Spinal cord (tissue), 10 donors: ENCODE data around the gene PAMR1. TPM values are rescaled to one million over a fixed set of nuclear protein-coding genes. Genes with fewer than 3 reads are reported as not detected.
A peak's percentile ranks its signal among the peaks of the same experiment; 100 is the strongest.

Source experiments
- DNase-seq, 6 donors: peaks; one replicate each; pipeline versions ENCODE4 v3.0.0 to v3.0.0-alpha.2; 2013 to 2015; ENCODE audit warnings: low spot score in 6 of 6, low read depth in 4 of 6
- H3K27ac ChIP-seq: one replicate; pipeline ENCODE4 v1.5.1; 2013; ENCODE audit warnings: low read depth, low read length, control low read depth
- H3K27me3 ChIP-seq: one replicate; pipeline ENCODE4 v1.6.1; 2013; ENCODE audit warnings: low read length; ENCODE audit not compliant: control insufficient read depth, insufficient read depth
- H3K36me3 ChIP-seq: one replicate; pipeline ENCODE4 v1.6.1; 2013; ENCODE audit warnings: low read length; ENCODE audit not compliant: control insufficient read depth, insufficient read depth
- H3K4me1 ChIP-seq: one replicate; pipeline ENCODE4 v1.6.1; 2013; ENCODE audit warnings: low read length; ENCODE audit not compliant: control insufficient read depth, insufficient read depth
- H3K4me3 ChIP-seq: one replicate; pipeline ENCODE4 v1.5.1; 2013; ENCODE audit warnings: low read depth, low read length, control low read depth
- H3K9me3 ChIP-seq: one replicate; pipeline ENCODE4 v1.6.1; 2013; ENCODE audit warnings: low read length; ENCODE audit not compliant: control insufficient read depth, insufficient read depth
- WGBS: methylation state at CpG from one replicate; pipeline ENCODE4 v1.1.5; 2013; ENCODE audit warnings: missing lambda C conversion rate; ENCODE audit not compliant: insufficient coverage; 5-methylcytosine and 5-hydroxymethylcytosine counted together
- polyA plus RNA-seq, 2 donors: library from polyadenylated mRNA; unstranded; fragments of 120-200 nt; gene quantifications; one replicate each; pipeline ENCODE4 v1.2.1, GENCODE V29; 2013; ENCODE audit not compliant: insufficient read length in 2 of 2
- total RNA-seq, 2 donors: library from RNA; depleted of rRNA in 1 of 2; stranded (reverse); fragments of 120-200 nt in 1 of 2; fragments of >200 nt in 1 of 2; gene quantifications; one replicate each; pipeline versions ENCODE4 v1.2.3 to v1.2.4, GENCODE V29; 2013 to 2014
- donor health status: healthy.

The PAMR1 gene
- total and polyA plus RNA-seq, 4 donors, result 16.0 to 35.2 (median 20.3) TPM

GRCh38 chr11:35436581-35437250 lies 88.7 kb downstream of the PAMR1 start:
- no peaks in the 10 kb centered on the region for H3K4me1 ChIP-seq
- peaks cover 5% of the 10 kb centered on the region for H3K36me3 ChIP-seq
- H3K9me3 ChIP-seq, result no peaks in the 10 kb centered on the region
- DNase-seq, result peak in 1 of 6 donors; percentile 92
- no peak overlapping the region for H3K4me3 ChIP-seq
- no peaks in the 10 kb centered on the region for H3K27me3 ChIP-seq
- WGBS, result 73% methylated on average over 2 of the region's 2 CpGs
- H3K27ac ChIP-seq, result no peak overlapping the region

- peaks cover 3% of the 10 kb centered on the region for H3K4me1 ChIP-seq
- peaks cover 5% of the 10 kb centered on the region for H3K36me3 ChIP-seq
- H3K27me3 ChIP-seq, result no peaks in the 10 kb centered on the region
- DNase-seq, result no peak
- 88% methylated on average over 2 of the region's 3 CpGs for WGBS
- H3K9me3 ChIP-seq, result no peaks in the 10 kb centered on the region
- no peak overlapping the region for H3K27ac ChIP-seq
- H3K4me3 ChIP-seq, result no peak overlapping the region
These were observed 91.8 kb downstream of the PAMR1 start for GRCh38 chr11:35433588-35433987.

GRCh38 chr11:35432464-35432863 lies 93.0 kb downstream of the PAMR1 start:
- no peak overlapping the region for H3K4me3 ChIP-seq
- peaks cover 5% of the 10 kb centered on the region for H3K36me3 ChIP-seq
- no peak overlapping the region for H3K27ac ChIP-seq
- peaks cover 6% of the 10 kb centered on the region for H3K4me1 ChIP-seq
- H3K9me3 ChIP-seq, result no peaks in the 10 kb centered on the region
- WGBS, result 97% methylated on average over 13 of the region's 14 CpGs
- H3K27me3 ChIP-seq, result no peaks in the 10 kb centered on the region
- no peak for DNase-seq

DNA sequence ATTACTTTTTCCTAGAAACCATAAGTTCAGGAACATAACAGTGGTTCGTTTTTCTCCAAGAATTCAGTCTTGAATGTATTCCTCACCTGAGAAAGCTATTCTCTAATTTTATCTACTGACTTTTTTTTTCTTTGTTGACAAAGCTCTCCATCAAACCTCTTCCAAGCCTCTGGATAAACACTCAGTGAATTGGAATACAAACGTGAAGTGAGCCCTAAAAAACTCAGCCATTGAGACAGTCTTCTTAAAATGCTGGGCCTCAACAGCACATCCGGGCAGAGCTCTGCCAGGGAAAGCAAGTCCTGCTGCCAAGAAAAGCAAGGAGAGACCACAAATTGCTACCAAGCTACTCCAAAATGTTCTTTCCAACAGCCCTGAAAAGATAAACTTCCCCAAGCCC lies 98.3 kb downstream of the PAMR1 start:
- WGBS, result 19% methylated on average over 3 of the region's 3 CpGs
- Histone ChIP-seq H3K9me3 (no peaks in the 10 kb centered on the region), H3K4me3 (no peak overlapping the region), H3K4me1 (peaks cover 6% of the 10 kb centered on the region), H3K27me3 (no peaks in the 10 kb centered on the region), H3K36me3 (no peaks in the 10 kb centered on the region), H3K27ac (peak overlapping the region; percentile 78)
- peak in 3 of 6 donors; percentile 60 to 91 (median 80) for DNase-seq

GRCh38 chr11:35426351-35426750 lies 99.1 kb downstream of the PAMR1 start:
- Histone ChIP-seq H3K36me3 (no peaks in the 10 kb centered on the region), H3K27ac (peak overlapping the region; percentile 78), H3K4me3 (no peak overlapping the region), H3K27me3 (no peaks in the 10 kb centered on the region), H3K9me3 (no peaks in the 10 kb centered on the region), H3K4me1 (peaks cover 6% of the 10 kb centered on the region)
- peak in 2 of 6 donors; percentile 49 to 50 for DNase-seq
- no CpG with 5 or more reads among the region's 1 CpG for WGBS

DNA sequence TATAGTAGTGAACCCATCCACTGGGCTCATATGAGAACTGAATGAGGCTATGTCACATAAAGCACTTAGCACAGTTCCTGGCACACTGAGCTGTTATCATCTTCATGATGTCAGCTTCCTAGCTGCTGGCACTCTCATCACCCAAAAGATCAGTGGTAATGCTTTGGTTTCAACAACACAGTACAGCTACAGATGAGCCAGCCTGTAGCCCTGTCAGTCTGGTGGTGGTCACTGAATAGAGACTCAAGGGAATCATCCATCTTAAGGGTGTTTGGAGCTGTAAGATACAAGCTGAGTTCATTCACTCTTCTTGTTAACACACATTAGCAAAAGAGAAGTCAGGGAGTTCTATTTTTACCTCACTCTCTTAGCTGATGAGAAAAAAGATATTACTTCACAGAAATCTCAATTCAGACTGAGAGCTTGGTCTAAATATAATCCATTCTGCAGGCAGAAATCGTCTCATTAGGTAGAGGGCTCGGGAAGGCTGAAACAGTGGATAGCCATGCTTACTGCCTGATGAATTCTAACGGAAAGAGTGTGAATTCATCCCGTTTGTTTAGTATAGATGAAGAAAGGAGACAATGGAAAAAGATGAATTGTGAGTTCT lies 99.7 kb downstream of the PAMR1 start:
- Histone ChIP-seq H3K36me3 (no peaks in the 10 kb centered on the region), H3K27me3 (no peaks in the 10 kb centered on the region), H3K27ac (peak overlapping the region; percentile 78), H3K4me1 (peaks cover 6% of the 10 kb centered on the region), H3K4me3 (no peak overlapping the region), H3K9me3 (no peaks in the 10 kb centered on the region)
- no CpG with 5 or more reads among the region's 4 CpGs for WGBS
- peak in 2 of 6 donors; percentile 49 to 73 for DNase-seq

DNA sequence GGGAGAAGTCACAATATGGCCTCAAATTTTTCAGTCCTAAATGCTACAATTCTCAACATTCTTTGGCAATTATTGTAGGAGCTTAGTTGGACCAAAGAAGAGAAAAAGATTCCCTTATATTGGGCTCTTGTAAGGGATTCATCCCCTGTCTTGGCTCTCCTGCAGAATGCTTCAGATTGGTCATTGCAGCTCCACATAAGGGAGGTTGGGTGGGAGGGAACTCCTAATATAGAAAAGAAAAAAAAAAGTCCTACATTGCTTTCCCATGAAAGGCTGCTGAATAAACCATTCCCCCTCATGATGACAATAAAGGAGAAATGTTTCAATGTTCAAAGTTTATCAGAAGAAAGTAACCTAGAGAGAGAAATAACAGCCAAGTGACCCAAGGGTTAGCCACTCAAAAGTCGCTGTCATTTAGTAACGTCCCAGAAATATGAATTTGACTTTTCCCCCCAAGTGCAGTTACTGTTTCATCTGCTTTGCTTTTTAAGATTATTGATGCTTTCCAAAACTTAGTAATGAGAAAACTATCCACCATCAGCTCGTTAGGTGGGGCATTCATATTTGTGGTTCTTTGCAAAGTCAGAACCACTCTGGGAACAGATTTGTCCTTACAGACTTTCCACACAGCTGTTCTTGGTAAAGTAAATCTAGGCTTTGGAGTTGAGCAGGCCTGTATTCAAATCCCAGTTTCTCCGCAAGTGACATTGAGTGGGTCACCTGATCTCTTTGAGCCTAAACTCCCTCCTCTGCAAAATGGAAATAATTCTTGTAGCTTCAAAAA lies 101.1 kb downstream of the PAMR1 start:
- peaks cover 9% of the 10 kb centered on the region for H3K27me3 ChIP-seq
- H3K4me1 ChIP-seq, result peaks cover 18% of the 10 kb centered on the region
- H3K9me3 ChIP-seq, result no peaks in the 10 kb centered on the region
- H3K27ac ChIP-seq, result no peak overlapping the region
- no peak overlapping the region for H3K4me3 ChIP-seq
- H3K36me3 ChIP-seq, result no peaks in the 10 kb centered on the region
- WGBS, result no CpG with 5 or more reads among the region's 4 CpGs
- no peak for DNase-seq

DNA sequence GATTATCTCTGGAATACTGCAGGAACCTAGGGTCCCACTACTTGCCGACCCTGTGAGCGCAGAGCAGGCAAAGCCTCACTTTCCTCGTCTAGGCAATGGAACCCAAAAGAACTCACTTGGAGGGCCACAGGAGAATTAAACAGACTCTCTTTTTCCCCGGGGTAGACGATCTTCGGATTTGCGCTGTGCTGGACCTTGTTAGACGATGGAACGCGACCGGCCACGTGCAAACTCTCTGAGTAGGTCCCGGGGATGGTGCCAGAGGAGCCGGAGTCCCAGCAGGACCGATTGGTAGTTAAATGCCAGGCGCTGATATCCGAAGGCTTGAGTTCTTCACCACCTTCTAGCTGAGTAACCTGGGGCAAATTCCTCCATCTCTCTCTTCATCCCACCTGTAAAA lies 105.0 kb downstream of the PAMR1 start:
- DNase-seq, result peak in 1 of 6 donors; percentile 50
- 7% methylated on average over 17 of the region's 17 CpGs for WGBS
- H3K27me3 ChIP-seq, result peaks cover 11% of the 10 kb centered on the region
- H3K4me1 ChIP-seq, result peaks cover 20% of the 10 kb centered on the region
- H3K27ac ChIP-seq, result peak overlapping the region; percentile 86
- peak overlapping the region; percentile 61 for H3K4me3 ChIP-seq
- no peaks in the 10 kb centered on the region for H3K36me3 ChIP-seq
- no peaks in the 10 kb centered on the region for H3K9me3 ChIP-seq

GRCh38 chr11:35419830-35420333 lies 105.5 kb downstream of the PAMR1 start:
- Histone ChIP-seq H3K9me3 (no peaks in the 10 kb centered on the region), H3K4me1 (peaks cover 20% of the 10 kb centered on the region), H3K4me3 (peak overlapping the region; percentile 61), H3K27ac (peak overlapping the region; percentile 86), H3K36me3 (no peaks in the 10 kb centered on the region), H3K27me3 (peaks cover 11% of the 10 kb centered on the region)
- DNase-seq, result peak in 2 of 6 donors; percentile 75 to 82
- WGBS, result 2% methylated on average over 33 of the region's 41 CpGs
